ENCODE data around the gene FUT3.
"Not testable (repeated sequence)": the region's sequence is repeated elsewhere in the genome, so short reads cannot be mapped to it uniquely, and the experiment has no call there.

The FUT3 gene

GRCh38 chr19:5880196-5880595 is 28.9 kb upstream of the FUT3 start:
- TF ChIP-seq ZFX (IDR thresholded peaks at IDR 0.05; ENCODE audit: borderline replicate concordance) (no peak), CTCF (IDR thresholded peaks at IDR 0.05) (no peak)
- H3K27ac ChIP-seq, result no peak overlapping the region

GRCh38 chr19:5877882-5878281 is 26.6 kb upstream of the FUT3 start:
- TF ChIP-seq ZFX (IDR thresholded peaks at IDR 0.05; ENCODE audit: borderline replicate concordance) (no peak), CTCF (IDR thresholded peaks at IDR 0.05) (no peak)
- no peak overlapping the region for H3K27ac ChIP-seq

GRCh38 chr19:5877427-5877826 is 26.2 kb upstream of the FUT3 start:
- TF ChIP-seq CTCF (IDR thresholded peaks at IDR 0.05), result no peak
- no peak for TF ChIP-seq ZFX (IDR thresholded peaks at IDR 0.05; ENCODE audit: borderline replicate concordance)
- H3K27ac ChIP-seq, result no peak overlapping the region

- not testable (repeated sequence) for H3K27ac ChIP-seq
Measured at GRCh38 chr19:5874496-5874895, 23.2 kb upstream of the FUT3 start.

GRCh38 chr19:5873617-5874199 is 22.5 kb upstream of the FUT3 start:
- TF ChIP-seq ZFX (IDR thresholded peaks at IDR 0.05; ENCODE audit: borderline replicate concordance), result no peak
- H3K27ac ChIP-seq, result no peak overlapping the region

- TF ChIP-seq ZFX (IDR thresholded peaks at IDR 0.05; ENCODE audit: borderline replicate concordance) (no peak), CTCF (IDR thresholded peaks at IDR 0.05) (no peak)
- H3K27ac ChIP-seq, result no peak overlapping the region
Measured at GRCh38 chr19:5870986-5871394, 19.7 kb upstream of the FUT3 start.

- H3K27ac ChIP-seq, result no peak overlapping the region
- no peak for TF ChIP-seq CTCF (IDR thresholded peaks at IDR 0.05)
- no peak for TF ChIP-seq ZFX (IDR thresholded peaks at IDR 0.05; ENCODE audit: borderline replicate concordance)
Measured at GRCh38 chr19:5867201-5868136, 16.2 kb upstream of the FUT3 start.

GRCh38 chr19:5865772-5866171 is 14.5 kb upstream of the FUT3 start:
- no peak overlapping the region for H3K27ac ChIP-seq
- TF ChIP-seq ZFX (IDR thresholded peaks at IDR 0.05; ENCODE audit: borderline replicate concordance), result no peak
